ENCODE results near the gene NDUFS4.

DNA sequence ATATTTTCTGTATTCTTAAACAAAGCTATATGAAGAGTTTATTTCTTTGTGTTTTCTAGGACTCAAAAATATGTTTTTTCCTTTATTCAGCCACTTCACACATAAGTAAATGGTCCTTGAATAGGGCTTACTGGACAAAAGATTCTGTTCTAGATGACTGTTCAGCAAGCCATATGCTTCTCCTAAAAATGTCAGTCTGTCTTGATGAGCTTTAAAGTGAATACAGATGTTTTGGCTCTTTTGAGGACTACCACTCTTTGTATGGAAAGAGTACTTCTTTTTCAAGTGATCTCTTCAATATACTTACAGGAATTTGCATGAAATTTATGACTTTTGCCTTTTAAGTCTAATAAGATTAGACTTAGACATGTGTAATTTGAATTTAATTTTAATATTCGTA is 8.4 kb downstream of the NDUFS4 start:
- TF ChIP-seq, protein P1, sequence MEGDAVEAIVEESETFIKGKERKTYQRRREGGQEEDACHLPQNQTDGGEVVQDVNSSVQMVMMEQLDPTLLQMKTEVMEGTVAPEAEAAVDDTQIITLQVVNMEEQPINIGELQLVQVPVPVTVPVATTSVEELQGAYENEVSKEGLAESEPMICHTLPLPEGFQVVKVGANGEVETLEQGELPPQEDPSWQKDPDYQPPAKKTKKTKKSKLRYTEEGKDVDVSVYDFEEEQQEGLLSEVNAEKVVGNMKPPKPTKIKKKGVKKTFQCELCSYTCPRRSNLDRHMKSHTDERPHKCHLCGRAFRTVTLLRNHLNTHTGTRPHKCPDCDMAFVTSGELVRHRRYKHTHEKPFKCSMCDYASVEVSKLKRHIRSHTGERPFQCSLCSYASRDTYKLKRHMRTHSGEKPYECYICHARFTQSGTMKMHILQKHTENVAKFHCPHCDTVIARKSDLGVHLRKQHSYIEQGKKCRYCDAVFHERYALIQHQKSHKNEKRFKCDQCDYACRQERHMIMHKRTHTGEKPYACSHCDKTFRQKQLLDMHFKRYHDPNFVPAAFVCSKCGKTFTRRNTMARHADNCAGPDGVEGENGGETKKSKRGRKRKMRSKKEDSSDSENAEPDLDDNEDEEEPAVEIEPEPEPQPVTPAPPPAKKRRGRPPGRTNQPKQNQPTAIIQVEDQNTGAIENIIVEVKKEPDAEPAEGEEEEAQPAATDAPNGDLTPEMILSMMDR (IDR thresholded peaks at IDR 0.05; ENCODE audit: insufficient read depth, low read depth, low read length) = no peak
- TF ChIP-seq EZH2 (IDR thresholded peaks at IDR 0.05; ENCODE audit: insufficient read depth, low read length) = no peak

Measured in astrocyte (in vitro differentiated cells and primary cell).